Fibroblast of lung (primary cell): Measurements from ENCODE around the gene LTBP1. TPM values are rescaled to one million over a fixed set of nuclear protein-coding genes. Genes with fewer than 3 reads are reported as not detected.
A peak's percentile ranks its signal among the peaks of the same experiment; 100 is the strongest.

Source experiments
- DNase-seq, 2 donors: peaks; one replicate each; pipeline versions ENCODE4 v3.0.0 to v3.0.0-alpha.2; 2010; ENCODE audit warnings: low read depth in 2 of 2
- H2AFZ ChIP-seq: 2 replicates; pipeline ENCODE4 v1.5.1; 2012; ENCODE audit warnings: low read length, control low read depth, inconsistent platforms
- H3K27ac ChIP-seq: 2 replicates; pipeline ENCODE4 v1.5.1; 2011; ENCODE audit warnings: low read length, control low read depth; ENCODE audit not compliant: insufficient read depth
- H3K27me3 ChIP-seq: 2 replicates; pipeline ENCODE4 v1.5.1; 2011; ENCODE audit warnings: mild to moderate bottlenecking, low read length; ENCODE audit not compliant: control insufficient read depth, insufficient read depth
- H3K36me3 ChIP-seq: 2 replicates; pipeline ENCODE4 v1.5.1; 2011; ENCODE audit warnings: low read length; ENCODE audit not compliant: control insufficient read depth, insufficient read depth
- H3K4me1 ChIP-seq: 2 replicates; pipeline ENCODE4 v1.5.1; 2011; ENCODE audit warnings: low read length; ENCODE audit not compliant: control insufficient read depth, insufficient read depth; ENCODE audit errors: extremely low read depth
- H3K4me2 ChIP-seq: 2 replicates; pipeline ENCODE4 v1.5.1; 2011; ENCODE audit warnings: low read length, control low read depth; ENCODE audit not compliant: insufficient read depth; ENCODE audit errors: extremely low read depth
- H3K4me3 ChIP-seq, 4 experiments: fragments of 200-600 bp in 1 of 4; sonication (generic) in 1 of 4; replicated peaks in 1 of 4; 2 replicates each; pipeline ENCODE4 v1.5.1; 2011 to 2016; ENCODE audit warnings: low read length in 4 of 4, low read depth in 3 of 4, mild to moderate bottlenecking in 3 of 4, control low read depth in 2 of 4, inconsistent platforms in 1 of 4, mixed read lengths in 1 of 4; ENCODE audit not compliant: insufficient read depth in 1 of 4; ENCODE audit errors: control extremely low read depth in 1 of 4
- H3K79me2 ChIP-seq: 2 replicates; pipeline ENCODE4 v1.5.1; 2012; ENCODE audit warnings: mild to moderate bottlenecking, low read length, inconsistent platforms; ENCODE audit not compliant: control insufficient read depth, insufficient read depth
- H3K9ac ChIP-seq: 2 replicates; pipeline ENCODE4 v1.5.1; 2011; ENCODE audit warnings: mild to moderate bottlenecking, low read length, control low read depth; ENCODE audit not compliant: insufficient read depth
- H3K9me3 ChIP-seq: 2 replicates; pipeline ENCODE4 v1.5.1; 2012; ENCODE audit warnings: low read depth, low read length; ENCODE audit not compliant: control insufficient read depth, insufficient read depth
- H4K20me1 ChIP-seq: 2 replicates; pipeline ENCODE4 v1.5.1; 2011; ENCODE audit warnings: low read length; ENCODE audit not compliant: control insufficient read depth, insufficient read depth; ENCODE audit errors: extremely low read depth
- EZH2 ChIP-seq: IDR thresholded peaks from 2 replicates; pipeline ENCODE4 v1.5.1; 2012; ENCODE audit warnings: low read length, control low read depth, mild to moderate bottlenecking; ENCODE audit errors: missing control alignments
- polyA plus RNA-seq, 2 donors: library from polyadenylated mRNA; depleted of rRNA in 1 of 2; stranded (reverse) in 1 of 2; unstranded in 1 of 2; fragments of >200 nt; gene quantifications; 2 replicates each; pipeline ENCODE4 v1.2.1, GENCODE V29; 2011 to 2012; ENCODE audit warnings: missing spikeins in 1 of 2
- total RNA-seq: library from RNA; depleted of rRNA; stranded (reverse); fragments of >200 nt; gene quantifications from 2 replicates; pipeline ENCODE4 v1.2.1, GENCODE V29; 2014
- TF ChIP-seq, protein P1 (sequence below), 2 donors: IDR thresholded peaks in 1 of 2; conservative IDR thresholded peaks in 1 of 2; 1 replicate in 1 of 2; 2 replicates in 1 of 2; pipeline ENCODE4 v1.5.1; 2011 to 2012; ENCODE audit warnings: low read length in 2 of 2, control low read depth in 1 of 2, inconsistent platforms in 1 of 2, low read depth in 1 of 2, mild to moderate bottlenecking in 1 of 2

LTBP1 gene
- total and polyA plus RNA-seq, 2 donors (not counting 1 experiment from before 2014, with no cell fraction given) = 254 to 324 TPM

DNA sequence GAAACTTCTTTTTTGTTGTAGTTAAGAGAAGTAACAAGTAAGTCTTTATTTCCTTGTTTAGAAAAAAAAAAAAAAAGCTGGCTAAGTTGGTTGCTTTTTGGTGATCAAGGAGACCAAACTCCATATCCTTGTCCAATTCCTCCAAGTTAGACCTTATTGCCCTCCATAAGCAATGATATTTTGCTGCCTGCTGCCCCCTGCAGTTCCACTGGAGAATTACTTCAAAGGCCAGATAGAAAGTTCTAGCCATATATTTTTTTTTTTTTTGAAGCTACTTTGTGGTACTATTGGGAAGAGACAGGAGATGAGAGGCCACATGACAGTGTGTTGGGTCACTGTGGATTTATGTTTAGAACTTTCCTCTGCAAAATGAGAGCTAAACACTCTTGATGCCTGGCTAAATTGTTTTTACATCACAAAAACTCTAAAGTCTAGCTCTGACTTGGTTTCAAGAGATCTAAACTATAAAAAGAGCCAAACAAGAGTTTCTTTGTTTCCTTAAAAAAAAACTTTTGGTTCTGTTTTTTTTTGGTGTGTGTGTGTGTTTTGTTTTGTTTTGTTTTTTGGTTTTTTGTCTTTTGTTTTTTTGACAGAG, 449.0 kb downstream of the LTBP1 start:
- H3K9ac ChIP-seq = no peak overlapping the region
- no peak for TF ChIP-seq EZH2
- TF ChIP-seq, protein P1, sequence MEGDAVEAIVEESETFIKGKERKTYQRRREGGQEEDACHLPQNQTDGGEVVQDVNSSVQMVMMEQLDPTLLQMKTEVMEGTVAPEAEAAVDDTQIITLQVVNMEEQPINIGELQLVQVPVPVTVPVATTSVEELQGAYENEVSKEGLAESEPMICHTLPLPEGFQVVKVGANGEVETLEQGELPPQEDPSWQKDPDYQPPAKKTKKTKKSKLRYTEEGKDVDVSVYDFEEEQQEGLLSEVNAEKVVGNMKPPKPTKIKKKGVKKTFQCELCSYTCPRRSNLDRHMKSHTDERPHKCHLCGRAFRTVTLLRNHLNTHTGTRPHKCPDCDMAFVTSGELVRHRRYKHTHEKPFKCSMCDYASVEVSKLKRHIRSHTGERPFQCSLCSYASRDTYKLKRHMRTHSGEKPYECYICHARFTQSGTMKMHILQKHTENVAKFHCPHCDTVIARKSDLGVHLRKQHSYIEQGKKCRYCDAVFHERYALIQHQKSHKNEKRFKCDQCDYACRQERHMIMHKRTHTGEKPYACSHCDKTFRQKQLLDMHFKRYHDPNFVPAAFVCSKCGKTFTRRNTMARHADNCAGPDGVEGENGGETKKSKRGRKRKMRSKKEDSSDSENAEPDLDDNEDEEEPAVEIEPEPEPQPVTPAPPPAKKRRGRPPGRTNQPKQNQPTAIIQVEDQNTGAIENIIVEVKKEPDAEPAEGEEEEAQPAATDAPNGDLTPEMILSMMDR (conservative IDR thresholded peaks at IDR 0.05 in 1 of 2, IDR thresholded peaks at IDR 0.05 in 1 of 2; ENCODE audit: low read depth in 1 of 2, low read length in 2 of 2) = peak; percentile 68 to 78
- H3K27me3 ChIP-seq = no peaks in the 10 kb centered on the region
- no peaks in the 10 kb centered on the region for H3K4me1 ChIP-seq
- H3K4me3 ChIP-seq = no peak overlapping the region
- no peaks in the 10 kb centered on the region for H3K9me3 ChIP-seq
- no peak overlapping the region for H3K4me2 ChIP-seq
- DNase-seq = peak; percentile 37 to 66
- H3K27ac ChIP-seq = no peak overlapping the region
- H3K79me2 ChIP-seq = no peaks in the 10 kb centered on the region
- no peak overlapping the region for H2AFZ ChIP-seq
- no peaks in the 10 kb centered on the region for H4K20me1 ChIP-seq
- H3K36me3 ChIP-seq = peaks cover 7% of the 10 kb centered on the region

DNA sequence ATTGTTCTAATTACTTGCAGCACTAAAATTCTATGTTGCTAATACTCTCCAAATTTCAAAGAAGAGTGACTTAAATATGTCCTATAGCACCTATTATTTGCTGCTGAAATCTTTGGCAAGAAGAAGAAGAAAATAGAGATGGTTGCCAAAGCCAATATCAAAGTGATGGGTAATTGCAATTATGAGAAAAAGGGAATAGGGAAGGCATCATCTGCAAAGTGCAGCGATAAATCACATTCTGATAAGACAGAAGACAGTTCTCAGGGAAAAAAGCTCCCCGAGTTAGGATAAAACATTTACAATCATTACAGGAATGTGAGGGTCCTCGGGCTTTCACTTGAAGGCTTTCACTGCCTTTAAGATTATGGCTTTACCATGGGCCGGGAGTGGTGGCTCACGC, 457.6 kb downstream of the LTBP1 start:
- Histone ChIP-seq H3K9me3 (no peaks in the 10 kb centered on the region), H2AFZ (no peak overlapping the region), H3K4me3 (no peak overlapping the region), H3K4me1 (no peaks in the 10 kb centered on the region), H3K27ac (no peak overlapping the region), H3K27me3 (no peaks in the 10 kb centered on the region), H3K9ac (no peak overlapping the region), H3K79me2 (no peaks in the 10 kb centered on the region), H3K4me2 (no peak overlapping the region), H3K36me3 (no peaks in the 10 kb centered on the region), H4K20me1 (no peaks in the 10 kb centered on the region)
- TF ChIP-seq EZH2 = no peak
- TF ChIP-seq, protein P1 (conservative IDR thresholded peaks at IDR 0.05 in 1 of 2, IDR thresholded peaks at IDR 0.05 in 1 of 2; ENCODE audit: low read depth in 1 of 2, low read length in 2 of 2) = no peak
- no peak for DNase-seq

DNA sequence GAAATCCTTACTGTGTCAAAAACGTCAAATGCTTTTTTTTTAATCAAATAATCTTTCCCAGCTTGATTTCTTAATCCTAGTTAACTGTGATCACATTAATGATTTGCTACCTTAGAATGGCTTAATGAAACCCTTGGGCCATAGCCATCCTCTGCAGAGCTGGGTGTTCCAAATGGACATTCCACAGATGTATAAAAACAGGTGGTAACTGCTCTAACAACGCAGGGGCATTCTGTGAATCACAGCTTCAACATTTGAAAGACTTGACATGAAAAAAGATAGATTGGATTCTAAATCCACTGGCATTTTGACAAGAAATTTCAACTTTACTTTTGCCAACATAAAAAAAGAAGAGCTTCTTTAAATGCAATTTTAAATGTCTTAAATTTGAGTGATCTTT, 459.9 kb downstream of the LTBP1 start:
- no peak overlapping the region for H3K4me3 ChIP-seq
- no peaks in the 10 kb centered on the region for H4K20me1 ChIP-seq
- peaks cover under 1% of the 10 kb centered on the region for H3K4me1 ChIP-seq
- H3K4me2 ChIP-seq = peak overlapping the region; percentile 4
- no peaks in the 10 kb centered on the region for H3K9me3 ChIP-seq
- H3K27ac ChIP-seq = no peak overlapping the region
- no peaks in the 10 kb centered on the region for H3K27me3 ChIP-seq
- H3K9ac ChIP-seq = no peak overlapping the region
- TF ChIP-seq, protein P1 (conservative IDR thresholded peaks at IDR 0.05 in 1 of 2, IDR thresholded peaks at IDR 0.05 in 1 of 2; ENCODE audit: low read depth in 1 of 2, low read length in 2 of 2) = no peak
- TF ChIP-seq EZH2 = no peak
- DNase-seq = peak in 1 of 2 donors; percentile 75
- no peaks in the 10 kb centered on the region for H3K36me3 ChIP-seq
- H2AFZ ChIP-seq = no peak overlapping the region
- no peaks in the 10 kb centered on the region for H3K79me2 ChIP-seq
